Occipital lobe (tissue), 2 donors: ENCODE measurements around the gene GNA14. TPM values are rescaled to one million over a fixed set of nuclear protein-coding genes. Genes with fewer than 3 reads are reported as not detected.

ENCODE experiments used
- DNase-seq: peaks from one replicate; lab custom pipeline; 2025; lab: John Stamatoyannopoulos, UW
- total RNA-seq: library from RNA; depleted of rRNA; stranded (reverse); fragments of >200 nt; gene quantifications from one replicate; pipeline ENCODE4 v1.2.3, GENCODE V29; 2014

GNA14 gene
- total RNA-seq, 1 donor from 2014 or later, result 0.31 TPM

DNA sequence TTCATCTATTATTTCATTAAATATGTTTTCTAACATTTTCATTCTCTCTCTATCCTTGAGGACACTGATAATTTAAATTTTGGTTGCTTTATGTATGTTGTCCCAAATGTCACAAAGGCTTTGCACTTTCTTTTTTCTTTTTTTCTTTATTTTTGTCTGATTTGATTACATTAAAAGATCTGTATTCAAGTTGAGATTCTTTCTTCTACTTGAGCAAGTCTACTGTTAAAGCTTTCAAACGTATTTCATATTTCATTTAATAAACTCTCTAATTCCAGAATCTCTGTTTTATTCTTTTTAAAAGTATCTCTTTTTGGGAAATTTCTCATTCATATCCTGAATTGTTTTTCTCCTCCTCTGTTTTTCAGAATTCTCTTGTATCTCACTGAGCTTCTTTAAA lies 106.5 kb downstream of the GNA14 start:
- DNase-seq, result no peak

DNA sequence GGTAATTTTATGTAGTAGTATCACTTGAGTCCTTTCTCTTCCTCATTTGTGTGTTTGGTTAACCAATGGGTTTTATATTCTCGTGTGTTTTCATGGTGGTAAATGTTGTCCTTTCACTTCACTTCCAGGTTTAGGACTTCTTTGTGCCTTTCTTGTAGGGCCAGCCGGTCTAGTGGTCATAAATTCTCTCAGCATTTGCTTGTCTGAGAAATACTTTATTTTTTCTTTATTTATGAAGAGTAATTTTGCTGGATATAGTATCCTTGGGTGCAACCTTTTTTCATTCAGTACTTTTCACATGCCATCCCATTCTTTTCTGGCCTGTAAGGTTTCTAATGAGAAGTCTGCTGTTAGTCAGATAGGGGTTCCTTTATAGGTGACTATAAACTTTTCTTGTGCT lies 107.1 kb downstream of the GNA14 start:
- no peak for DNase-seq

DNA sequence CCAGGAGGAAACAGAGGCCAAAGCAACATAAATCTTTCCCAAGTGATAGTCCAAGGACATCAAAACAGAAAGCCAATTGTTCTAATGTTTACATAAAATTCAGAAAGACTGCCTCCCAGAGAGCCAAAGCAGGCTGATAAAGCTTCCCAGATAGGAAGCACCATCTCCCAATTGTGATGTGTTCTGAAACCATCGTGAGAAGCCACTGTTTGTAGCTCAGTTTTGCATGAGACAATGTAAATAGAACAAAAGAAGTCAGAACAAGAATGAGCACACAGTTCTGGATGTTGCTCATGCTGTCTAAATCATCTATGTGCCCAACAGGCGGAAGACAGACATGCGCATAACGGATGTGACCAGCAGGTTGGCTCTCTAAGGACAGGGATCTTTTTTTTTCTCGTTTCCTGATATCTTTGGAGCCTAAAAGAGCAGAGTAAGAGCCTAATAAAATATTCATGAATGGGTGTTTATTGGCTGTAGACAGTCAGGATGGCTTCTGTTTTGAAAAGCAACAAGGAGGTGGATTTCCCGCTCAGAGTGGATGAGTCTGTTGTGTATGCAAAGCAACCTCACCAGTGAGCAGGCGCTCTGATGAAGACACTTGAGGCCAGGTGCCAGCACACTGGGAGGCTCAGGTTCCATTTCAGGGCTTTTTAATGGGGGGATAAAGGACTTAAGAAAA lies 113.6 kb downstream of the GNA14 start:
- DNase-seq, result no peak

DNA sequence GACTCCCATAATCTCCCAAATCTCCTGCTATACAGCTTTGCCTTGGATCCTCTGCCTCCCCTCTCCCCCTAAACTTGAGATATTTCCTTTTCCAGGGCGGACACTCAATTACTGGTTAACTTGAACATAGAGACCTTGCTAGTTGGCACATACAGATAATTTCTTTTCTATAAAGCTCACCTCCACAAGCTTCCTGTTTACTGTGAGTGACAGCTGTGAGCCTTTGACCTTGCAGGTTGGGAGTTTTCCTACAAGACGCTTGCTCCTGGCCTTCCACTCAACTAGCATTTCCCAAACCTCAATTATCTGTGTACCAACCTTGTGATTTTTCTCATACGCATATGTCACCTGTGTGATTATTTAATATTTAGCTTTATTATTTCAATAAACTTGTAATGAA lies 114.5 kb downstream of the GNA14 start:
- no peak for DNase-seq

DNA sequence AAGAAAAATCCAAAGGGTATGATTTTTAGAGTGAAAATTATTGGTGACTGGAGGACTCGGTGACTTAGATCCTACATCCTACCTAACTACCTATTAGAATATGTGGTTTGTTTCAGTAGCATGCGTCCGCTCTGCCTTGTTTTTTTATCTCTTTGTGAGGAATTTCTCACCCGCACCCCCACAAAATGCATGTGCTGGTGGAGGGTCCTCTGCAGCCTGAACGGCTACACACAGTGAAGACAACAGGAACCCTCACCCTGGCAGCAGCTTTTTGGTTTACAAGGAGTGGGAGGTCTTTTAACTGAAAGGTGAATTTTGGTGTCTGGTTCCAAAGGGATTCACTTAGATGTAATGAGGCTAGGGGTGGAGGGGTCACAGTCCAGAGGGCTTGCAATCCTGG lies 115.5 kb downstream of the GNA14 start:
- no peak for DNase-seq

DNA sequence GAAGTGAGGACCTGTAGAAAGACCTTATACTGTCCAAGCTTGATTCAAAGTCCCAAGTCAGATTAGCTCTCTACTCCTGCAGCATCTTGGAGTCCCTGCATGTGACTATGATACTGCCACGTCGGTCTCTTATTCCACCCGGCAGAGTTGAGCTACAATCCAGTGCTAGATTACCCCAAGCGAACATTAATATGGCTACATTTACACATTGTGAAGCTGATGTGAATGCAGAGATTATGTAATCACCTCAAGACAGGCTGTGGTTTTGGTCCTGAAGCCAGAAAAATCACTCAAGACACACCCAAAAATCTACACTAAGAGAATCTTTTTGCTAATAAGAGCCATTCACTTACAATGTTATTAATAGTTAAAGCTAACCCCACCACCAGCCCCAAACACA lies 116.7 kb downstream of the GNA14 start:
- no peak for DNase-seq

DNA sequence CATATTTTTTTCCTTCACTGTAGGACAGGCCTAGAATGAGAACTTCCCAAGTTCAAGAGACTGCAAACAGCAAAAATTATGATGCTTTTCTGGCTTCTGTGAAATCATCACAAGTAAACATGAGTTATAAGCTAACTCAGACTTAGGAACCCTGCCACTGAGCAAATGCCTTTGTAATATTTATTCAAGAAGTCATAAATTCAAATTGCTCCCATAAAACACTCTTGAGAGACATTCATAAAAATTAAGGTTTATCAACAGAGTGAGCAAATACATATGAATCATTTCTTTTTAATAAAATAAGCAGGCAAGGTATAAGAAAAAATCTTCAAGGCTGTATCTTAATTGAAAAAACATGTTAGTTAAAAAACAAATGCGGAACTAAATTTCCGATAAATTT lies 124.2 kb downstream of the GNA14 start:
- DNase-seq, result no peak

DNA sequence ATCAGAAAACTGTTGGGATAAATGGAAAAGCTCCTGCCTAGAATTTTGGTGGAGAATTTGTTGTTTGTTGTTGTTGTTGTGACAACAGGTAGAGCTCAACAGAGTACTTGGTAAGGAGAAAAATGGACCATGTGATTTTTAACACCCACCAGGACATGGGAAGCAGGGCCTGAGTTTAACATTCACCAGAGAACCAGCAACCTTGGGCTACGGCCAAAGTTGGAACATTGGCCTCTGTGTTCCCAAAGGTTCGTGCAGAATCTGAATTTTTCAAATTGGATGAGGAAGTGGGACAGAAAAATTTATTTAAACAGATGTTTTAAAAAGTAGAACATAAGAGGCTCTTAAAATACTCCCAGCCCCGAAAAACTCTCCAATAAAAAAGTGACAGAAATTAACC lies 127.0 kb downstream of the GNA14 start:
- no peak for DNase-seq

DNA sequence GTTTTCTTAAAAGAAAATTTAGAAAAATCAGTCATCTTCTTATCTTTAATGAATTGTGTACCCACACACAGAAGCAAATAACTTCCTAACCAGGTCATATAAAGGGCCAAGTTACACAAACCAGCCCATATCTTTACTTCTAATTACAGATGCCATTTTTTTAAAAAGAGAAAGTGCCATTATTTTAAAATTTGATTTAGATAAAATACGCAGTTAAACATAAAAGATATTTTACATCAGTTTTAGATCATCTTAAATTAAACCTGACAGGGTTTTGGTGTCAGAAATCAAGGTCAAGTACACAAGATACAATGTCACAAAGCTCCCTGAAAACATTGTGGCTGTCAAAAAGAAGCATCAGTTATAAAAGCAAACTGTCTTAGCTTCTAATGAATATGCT lies 129.4 kb downstream of the GNA14 start:
- DNase-seq, result no peak

DNA sequence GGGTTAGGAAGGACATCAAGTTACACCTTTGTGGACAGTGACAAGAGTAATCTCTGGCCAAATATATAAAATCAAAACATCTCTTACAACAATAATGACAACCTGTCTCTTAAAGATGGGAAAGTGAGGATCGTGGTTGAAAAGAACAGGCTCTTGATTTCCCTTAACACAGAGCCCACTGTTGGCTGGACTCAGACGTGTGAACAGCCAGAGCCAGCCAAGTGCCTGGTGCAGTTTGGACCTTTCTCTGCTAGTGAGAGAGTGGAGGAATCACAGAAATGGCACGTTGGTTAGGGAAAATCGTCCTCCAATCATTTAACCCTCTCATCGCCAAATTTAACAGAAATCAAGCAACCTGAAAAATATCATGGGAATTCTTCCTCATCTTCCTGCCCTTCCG lies 131.3 kb downstream of the GNA14 start:
- DNase-seq, result no peak

DNA sequence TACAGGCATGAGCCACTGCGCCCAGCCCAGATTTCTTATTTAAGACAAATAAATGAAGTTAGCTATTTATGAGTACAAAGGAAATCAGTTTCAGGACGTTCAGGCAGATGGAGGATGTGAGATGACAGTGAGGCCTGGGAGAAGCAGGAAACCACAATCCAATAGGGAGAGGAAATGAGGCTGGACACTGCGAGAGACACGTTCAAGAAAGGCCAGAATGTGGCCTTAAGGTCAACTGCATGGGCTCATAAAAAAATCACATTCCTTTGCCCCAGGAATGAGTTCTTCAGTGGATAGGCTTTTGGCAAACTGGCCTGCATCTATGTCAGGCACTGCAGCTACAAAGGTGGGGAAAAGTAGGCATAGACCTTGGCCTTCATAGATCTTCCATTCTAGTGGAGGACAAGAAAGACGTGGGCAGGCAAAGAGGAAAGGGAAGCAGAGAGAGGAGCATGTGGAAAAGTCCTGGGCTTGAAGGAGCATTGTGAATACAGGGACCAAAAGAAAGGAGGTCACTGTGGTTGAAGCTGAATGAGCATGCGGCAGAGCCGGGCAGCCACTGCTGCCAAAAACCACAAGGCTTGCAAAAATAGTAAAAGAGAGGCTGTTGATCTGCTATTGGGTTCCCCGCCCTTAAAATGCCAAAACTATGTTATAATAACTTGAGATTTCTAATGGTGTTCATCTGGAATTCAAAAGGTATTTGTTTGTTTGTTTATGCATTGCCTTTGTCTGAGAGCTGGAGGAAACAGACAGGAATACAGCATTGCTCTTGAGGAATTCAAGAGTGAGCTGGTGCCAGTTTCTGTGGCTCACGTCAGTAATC lies 133.0 kb downstream of the GNA14 start:
- DNase-seq, result no peak

DNA sequence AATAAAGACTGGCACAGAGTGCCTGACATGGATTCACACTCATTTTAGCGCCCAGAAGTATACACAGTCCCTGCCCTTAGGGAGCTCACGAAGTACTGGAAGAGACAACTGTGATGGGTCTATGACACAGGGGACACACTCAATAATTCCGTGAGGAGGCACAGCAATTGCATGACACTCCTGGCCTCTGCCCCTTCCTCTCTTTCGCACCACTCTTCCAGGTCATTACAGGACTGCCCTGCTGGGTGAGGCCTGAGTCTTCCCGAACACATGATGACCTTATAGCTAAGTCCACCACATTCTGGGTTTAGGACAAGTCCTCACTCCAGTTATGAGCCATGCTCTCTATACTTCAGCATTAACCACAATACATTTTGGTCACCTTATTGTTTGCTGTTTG lies 134.7 kb downstream of the GNA14 start:
- no peak for DNase-seq

DNA sequence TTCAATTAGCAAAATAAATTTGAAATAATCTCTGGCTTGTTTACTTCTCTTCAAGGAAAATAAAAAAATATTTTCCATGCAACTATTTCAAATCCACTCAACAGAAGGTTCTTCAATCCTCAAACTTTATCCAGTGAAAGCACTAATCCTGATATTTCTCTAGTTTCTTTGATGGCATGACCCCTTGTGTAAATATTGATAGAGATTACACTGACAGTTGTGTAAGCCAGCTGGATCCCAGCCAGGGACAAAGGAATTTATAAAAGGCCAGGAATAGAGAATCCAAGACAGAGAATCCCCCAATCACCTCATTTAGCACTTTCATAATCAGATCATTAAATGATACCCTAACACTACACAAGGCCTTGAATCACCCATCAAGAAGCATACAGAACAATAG lies 135.2 kb downstream of the GNA14 start:
- DNase-seq, result no peak

DNA sequence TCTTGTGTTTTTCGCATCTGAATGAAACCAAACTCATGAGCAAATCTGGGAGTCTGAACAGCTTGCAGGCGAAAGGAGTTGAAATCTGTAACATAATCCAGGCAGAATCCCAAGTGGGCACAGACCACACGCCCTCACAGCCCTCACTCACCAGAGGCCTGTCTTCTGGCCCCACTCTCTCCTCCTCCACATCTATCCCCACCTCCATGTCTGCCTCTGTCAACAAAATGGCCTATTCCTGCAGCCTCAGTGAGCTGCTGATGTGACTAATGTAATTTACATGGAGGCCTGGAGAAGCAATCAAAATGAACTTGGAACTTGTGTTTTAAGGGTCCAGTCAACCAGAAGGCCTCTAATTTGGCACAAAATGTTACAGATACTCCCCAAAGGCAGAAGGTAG lies 136.6 kb downstream of the GNA14 start:
- no peak for DNase-seq

DNA sequence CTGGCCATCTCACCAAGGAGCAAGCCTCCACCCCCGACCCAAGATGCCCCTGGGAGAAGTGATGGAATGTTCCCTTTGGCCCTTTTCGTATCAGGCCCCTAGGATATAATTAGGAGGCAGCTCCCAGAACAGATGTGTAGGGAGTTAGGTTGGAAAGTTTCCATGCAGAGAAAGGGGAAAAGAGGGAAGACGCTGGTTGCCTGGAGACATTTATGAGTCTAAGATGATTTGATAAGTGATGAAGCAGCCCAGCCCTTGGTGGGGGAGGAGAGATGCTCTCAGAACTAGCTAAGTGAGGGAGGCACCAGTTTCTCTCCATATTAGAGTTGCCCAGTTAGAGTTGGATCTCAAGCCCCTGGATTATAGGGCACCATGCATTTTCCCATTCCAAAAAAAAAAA lies 137.5 kb downstream of the GNA14 start:
- DNase-seq, result no peak

DNA sequence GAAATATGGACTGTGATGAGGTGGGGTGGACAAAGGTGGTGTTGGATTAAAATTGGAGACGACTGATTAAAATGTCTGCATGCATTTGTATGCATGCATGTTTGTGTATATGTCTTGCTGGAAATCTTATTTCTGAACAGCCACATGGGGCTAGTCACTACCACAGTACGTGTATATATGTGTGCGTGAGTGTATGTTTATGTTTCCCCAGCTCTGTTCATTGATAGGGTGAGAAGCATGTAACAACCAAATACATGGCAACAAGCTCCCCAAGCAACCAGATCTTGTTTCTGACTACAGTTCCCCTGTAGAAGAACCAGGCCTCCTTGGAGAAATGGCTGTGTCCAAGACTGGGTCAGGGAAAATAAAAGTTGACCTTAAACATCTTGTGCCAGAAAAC lies 139.7 kb downstream of the GNA14 start:
- DNase-seq, result no peak

DNA sequence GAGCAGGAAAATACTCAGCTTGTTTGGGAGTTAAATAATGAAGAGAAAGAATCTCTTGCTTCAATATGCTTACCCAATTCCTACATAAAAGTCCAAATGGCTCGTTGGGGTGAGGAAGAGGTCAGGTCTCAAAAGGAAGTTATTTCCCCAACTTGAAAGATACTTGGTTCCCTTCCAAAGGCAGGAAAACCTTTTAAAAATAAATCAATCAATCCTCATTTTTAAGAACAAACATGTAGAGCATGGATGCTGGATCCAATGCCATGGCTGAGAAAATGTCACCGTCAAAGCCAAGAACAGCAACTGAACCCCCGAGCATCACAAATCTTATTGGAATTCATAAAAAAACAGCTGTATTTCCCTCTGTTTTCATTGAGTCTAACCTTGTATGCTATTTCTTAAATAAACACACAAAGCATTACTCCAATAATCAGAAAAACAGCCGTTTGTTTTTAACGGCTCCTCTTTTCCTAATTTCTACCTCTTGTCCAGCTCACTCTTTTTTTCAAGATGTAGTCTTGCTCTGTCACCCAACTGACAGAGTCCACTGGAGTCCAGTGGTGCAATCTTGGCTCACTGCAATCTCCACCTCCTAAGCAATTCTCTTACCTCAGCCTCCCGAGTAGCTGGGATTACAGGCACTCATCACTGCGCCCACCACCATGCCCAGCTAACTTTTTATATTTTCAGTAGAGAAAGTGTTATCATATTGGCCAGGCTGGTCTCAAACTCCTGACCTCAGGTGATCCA lies 140.7 kb downstream of the GNA14 start:
- no peak for DNase-seq

DNA sequence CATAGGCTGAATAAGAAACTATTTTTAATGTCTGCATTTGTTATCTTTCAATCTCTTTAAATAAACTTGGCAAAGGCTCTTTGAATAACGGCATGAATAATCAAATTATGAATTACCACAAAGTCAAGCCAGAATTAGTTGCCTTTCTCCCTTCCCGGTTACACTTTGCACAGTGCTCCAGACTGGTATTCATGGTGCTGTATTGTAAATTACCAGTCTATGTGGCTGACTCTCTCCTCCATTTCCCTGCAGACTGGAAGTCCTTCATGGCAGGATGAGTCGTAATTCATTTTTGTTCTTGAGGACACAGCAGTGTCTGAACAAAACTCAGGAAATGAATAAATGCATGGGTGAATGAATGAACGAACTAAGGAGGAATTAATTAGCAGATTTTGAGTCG lies 142.9 kb downstream of the GNA14 start:
- no peak for DNase-seq

DNA sequence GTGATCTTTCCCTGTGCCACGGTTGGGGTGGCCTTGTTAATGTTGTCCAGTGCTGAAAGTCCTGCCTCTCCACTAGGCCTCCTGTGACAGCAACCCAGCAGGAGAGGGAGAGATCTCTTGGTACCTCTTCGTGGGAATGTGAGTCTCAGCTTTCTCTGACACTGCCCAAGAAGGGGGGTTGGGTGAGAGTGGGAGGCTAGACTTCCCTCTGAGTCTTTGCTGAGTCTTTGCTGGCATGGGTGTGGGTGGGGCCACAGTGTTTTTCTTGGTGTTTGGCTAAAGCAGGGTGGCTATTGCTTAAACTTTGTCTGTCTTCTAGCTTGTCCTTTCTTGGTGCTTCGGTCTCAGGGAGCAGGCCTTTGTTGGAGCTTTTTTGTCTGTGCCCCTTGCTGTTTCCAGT lies 145.6 kb downstream of the GNA14 start:
- DNase-seq, result no peak

DNA sequence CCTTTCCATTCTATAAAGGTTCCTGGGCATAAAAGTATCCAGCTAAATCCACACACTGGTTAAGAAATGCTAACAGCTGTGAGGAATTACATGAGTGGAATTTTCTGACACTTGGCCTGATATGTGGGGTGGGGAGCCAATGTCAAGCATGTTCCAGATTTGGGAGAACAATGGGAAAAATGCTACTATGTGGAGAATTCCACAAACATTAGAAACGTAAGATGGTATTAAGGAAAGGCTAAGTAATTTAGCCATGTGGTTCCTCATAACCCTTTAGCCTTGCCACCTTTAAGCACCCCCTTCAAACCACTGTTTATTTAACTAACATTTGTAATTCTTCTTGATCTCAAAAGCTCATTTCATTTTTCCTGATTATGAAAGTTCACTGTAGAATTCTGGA lies 149.2 kb downstream of the GNA14 start:
- DNase-seq, result no peak

DNA sequence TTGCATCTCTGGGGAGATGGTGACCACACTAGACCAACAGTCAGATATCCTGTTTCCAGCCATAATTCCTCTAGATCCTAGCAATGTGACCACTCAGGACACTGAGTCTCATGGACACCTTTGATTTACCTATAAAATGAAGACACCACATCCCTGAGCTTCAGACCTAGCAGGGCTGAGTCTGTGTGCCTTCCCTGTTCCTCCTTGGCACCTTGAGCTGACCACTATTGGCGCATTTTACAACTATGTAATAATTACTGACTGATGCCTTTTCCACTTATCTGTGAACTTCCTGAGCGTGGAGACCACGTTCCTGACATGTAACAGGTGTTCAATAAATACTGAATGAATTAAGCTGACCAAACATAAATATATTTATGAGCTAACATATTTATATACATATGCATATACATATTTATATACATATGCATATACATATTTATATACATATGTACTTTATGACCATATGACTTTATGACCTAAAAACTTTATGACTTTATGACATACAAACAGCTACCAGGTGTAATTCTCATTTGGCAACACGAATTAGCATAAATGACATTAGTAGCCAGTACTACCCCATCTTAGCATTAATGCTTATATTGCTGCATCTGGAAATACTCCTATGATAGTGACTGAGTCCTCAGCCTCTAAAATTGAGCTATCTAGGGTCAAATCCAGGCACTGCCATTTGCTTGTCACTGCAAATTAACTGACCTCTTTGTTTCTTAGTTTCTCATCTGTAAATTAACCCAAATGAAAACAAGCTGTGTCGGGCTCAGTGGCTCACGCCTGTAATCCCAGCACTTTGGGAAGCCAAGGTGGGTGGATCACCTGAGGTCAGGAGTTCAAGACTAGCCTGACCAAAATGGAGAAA lies 150.6 kb downstream of the GNA14 start:
- DNase-seq, result no peak
